ENCODE data around the gene TIE1.

DNA sequence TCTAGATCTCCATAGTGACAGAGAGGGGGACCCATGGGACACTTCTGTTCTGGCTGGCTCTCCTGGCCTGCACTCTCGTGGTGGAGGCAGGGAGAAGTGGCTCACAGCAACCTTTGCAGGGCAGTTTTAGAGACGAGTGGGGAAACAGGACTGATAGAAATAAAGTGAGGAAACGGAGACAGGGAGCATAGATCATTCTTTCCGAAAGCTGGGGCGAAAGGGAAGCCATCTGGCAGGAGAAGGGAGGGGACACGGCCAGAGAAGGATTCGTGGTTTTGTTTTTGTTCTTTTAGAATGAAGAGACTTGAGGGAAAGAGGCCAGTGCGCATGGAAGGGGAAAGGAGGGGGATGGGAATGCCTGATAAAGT lies 3.5 kb downstream of the TIE1 start:
- TF ChIP-seq CTCF (IDR thresholded peaks at IDR 0.05) (peak in 1 of 4 experiments; percentile 6), POLR2A (IDR thresholded peaks at IDR 0.05) (no peak)

Data from uterus (tissue), 2 donors.